Stimulated activated naive CD4-positive, alpha-beta T cell (primary cell): ENCODE data around the gene ROR2.
"Not testable (repeated sequence)": the region's sequence is repeated elsewhere in the genome, so short reads cannot be mapped to it uniquely, and the experiment has no call there.

Experiments
- DNase-seq, 6 experiments: peaks; one replicate each; lab custom pipeline; 2025; lab: John Stamatoyannopoulos, UW

ROR2 gene

GRCh38 chr9:91567642-91568274, 382.3 kb downstream of the ROR2 start:
- DNase-seq: no peak

GRCh38 chr9:91564081-91564670, 385.9 kb downstream of the ROR2 start:
- no peak for DNase-seq

- DNase-seq: no peak
These were observed 387.6 kb downstream of the ROR2 start for GRCh38 chr9:91562416-91562815.

- no peak for DNase-seq
These were observed 389.7 kb downstream of the ROR2 start for GRCh38 chr9:91560301-91560700.

GRCh38 chr9:91558879-91559278, 391.1 kb downstream of the ROR2 start:
- no peak for DNase-seq

GRCh38 chr9:91558395-91558794, 391.6 kb downstream of the ROR2 start:
- DNase-seq: no peak

GRCh38 chr9:91557327-91557726, 392.7 kb downstream of the ROR2 start:
- DNase-seq: no peak

- DNase-seq: no peak
These were observed 394.9 kb downstream of the ROR2 start for GRCh38 chr9:91555132-91555531.

GRCh38 chr9:91549177-91549576, 400.9 kb downstream of the ROR2 start:
- no peak for DNase-seq

- no peak for DNase-seq
These were observed 402.9 kb downstream of the ROR2 start for GRCh38 chr9:91547081-91547480.

- DNase-seq: no peak
These were observed 403.5 kb downstream of the ROR2 start for GRCh38 chr9:91546574-91546973.

- no peak for DNase-seq
These were observed 408.3 kb downstream of the ROR2 start for GRCh38 chr9:91541734-91542133.

- DNase-seq: not testable (repeated sequence)
These were observed 409.5 kb downstream of the ROR2 start for GRCh38 chr9:91540506-91540905.

- DNase-seq: no peak
These were observed 413.8 kb downstream of the ROR2 start for GRCh38 chr9:91536211-91536691.

GRCh38 chr9:91534374-91534773, 415.7 kb downstream of the ROR2 start:
- DNase-seq: no peak

- DNase-seq: no peak
These were observed 416.6 kb downstream of the ROR2 start for GRCh38 chr9:91533382-91533781.

GRCh38 chr9:91532325-91532724, 417.7 kb downstream of the ROR2 start:
- no peak for DNase-seq

- DNase-seq: no peak
These were observed 419.2 kb downstream of the ROR2 start for GRCh38 chr9:91530829-91531228.

GRCh38 chr9:91522481-91522880, 427.5 kb downstream of the ROR2 start:
- no peak for DNase-seq

GRCh38 chr9:91519520-91520277, 430.3 kb downstream of the ROR2 start:
- DNase-seq: no peak

- no peak for DNase-seq
These were observed 431.6 kb downstream of the ROR2 start for GRCh38 chr9:91518462-91518861.

- DNase-seq: no peak
These were observed 432.2 kb downstream of the ROR2 start for GRCh38 chr9:91517801-91518200.

GRCh38 chr9:91517332-91517731, 432.7 kb downstream of the ROR2 start:
- not testable (repeated sequence) for DNase-seq
